HCT116 (cell line): ENCODE measurements around the gene HES5. TPM values are rescaled to one million over a fixed set of nuclear protein-coding genes. Genes with fewer than 3 reads are reported as not detected.

Experiments used
- ATAC-seq: fragments of 200-7000 bp; cut with Tn5 transposase; 2 replicates; pipeline ENCODE4 v1.9.1; 2020; ENCODE audit warnings: mild to moderate bottlenecking, moderate library complexity
- BruUV-seq: library from RNA; stranded (reverse); fragments of 400-500 nt; replicated peaks from 2 replicates; lab custom pipeline; 2021; lab: Mats Ljungman, UMichigan
- CTCF ChIA-PET: fragments of 300-600 bp; sonication (Branson Sonifier 250); formaldehyde crosslinking; loops from one replicate; lab custom pipeline; 2021; ENCODE audit warnings: antibody characterized with exemption; lab: Charles Lee
- POLR2A ChIA-PET: fragments of 300-600, 350-600 bp; sonication (Branson Sonifier 250); formaldehyde crosslinking; loops from one replicate; lab custom pipeline; 2021; ENCODE audit warnings: antibody characterized with exemption; lab: Charles Lee
- RAD21 ChIA-PET, 2 experiments: fragments of 300-600 bp; sonication (Branson Sonifier 250); formaldehyde crosslinking; loops; one replicate each; lab custom pipeline; 2023; ENCODE audit warnings: low total read pairs in 2 of 2; ENCODE audit not compliant: uncharacterized antibody in 2 of 2, unreplicated experiment in 2 of 2, low non-redundant PET in 1 of 2; lab: Charles Lee
- DNase-seq: peaks from one replicate; pipeline ENCODE4 v3.0.0-alpha.2; 2010; ENCODE audit warnings: low read depth, low spot score
- H2AFZ ChIP-seq: fragments of 200-600 bp; shearing (Covaris generic), sonication (generic); 2 replicates; pipeline ENCODE4 v1.6.1; 2017; ENCODE audit warnings: low read depth, mixed run types, mixed read lengths, antibody characterized with exemption, low read length; ENCODE audit not compliant: poor library complexity, severe bottlenecking
- H3K27ac ChIP-seq: 2 replicates; pipeline ENCODE4 v1.5.1; 2012; ENCODE audit warnings: low read depth, low read length
- H3K27me3 ChIP-seq: fragments of 200-600 bp; sonication (generic); 2 replicates; pipeline ENCODE4 v1.6.1; 2016; ENCODE audit warnings: mixed run types, low read length, mixed read lengths; ENCODE audit not compliant: insufficient read depth
- H3K36me3 ChIP-seq, 2 experiments: fragments of 200-500 bp in 1 of 2; fragments of 200-600 bp in 1 of 2; sonication (Bioruptor generic) in 1 of 2; sonication (generic) in 1 of 2; 2 replicates each; pipeline versions ENCODE4 v1.5.1 to v1.6.1; 2014 to 2016; ENCODE audit warnings: low read length in 2 of 2, inconsistent platforms in 1 of 2, mixed read lengths in 1 of 2, mixed run types in 1 of 2; ENCODE audit not compliant: insufficient read depth in 2 of 2, control insufficient read depth in 1 of 2
- H3K4me1 ChIP-seq, 2 experiments: fragments of 200-600 bp in 1 of 2; sonication (generic) in 1 of 2; 2 replicates each; pipeline versions ENCODE4 v1.5.1 to v1.6.1; 2012 to 2017; ENCODE audit warnings: low read length in 2 of 2, inconsistent platforms in 1 of 2, mild to moderate bottlenecking in 1 of 2, mixed read lengths in 1 of 2, mixed run types in 1 of 2, moderate library complexity in 1 of 2; ENCODE audit not compliant: insufficient read depth in 2 of 2, control insufficient read depth in 1 of 2
- H3K4me2 ChIP-seq: fragments of 200-600 bp; sonication (generic); 2 replicates; pipeline ENCODE4 v1.6.1; 2017; ENCODE audit warnings: mixed run types, low read length, mixed read lengths
- H3K4me3 ChIP-seq, 2 experiments: fragments of 200-600 bp in 1 of 2; sonication (generic) in 1 of 2; replicated peaks in 1 of 2; 2 replicates each; pipeline ENCODE4 v1.5.1; 2011 to 2016; ENCODE audit warnings: low read length in 2 of 2, control low read depth in 1 of 2, low read depth in 1 of 2, mild to moderate bottlenecking in 1 of 2, mixed read lengths in 1 of 2, mixed run types in 1 of 2
- H3K79me2 ChIP-seq: fragments of 200-600 bp; sonication (generic); 2 replicates; pipeline ENCODE4 v1.6.1; 2017; ENCODE audit warnings: mild to moderate bottlenecking, mixed run types, low read length, moderate library complexity, mixed read lengths; ENCODE audit not compliant: insufficient read depth
- H3K9ac ChIP-seq: fragments of 200-600 bp; sonication (generic); 2 replicates; pipeline ENCODE4 v1.6.1; 2016; ENCODE audit warnings: low read length, mixed read lengths
- H3K9me2 ChIP-seq: fragments of 200-600 bp; sonication (generic), shearing (Covaris generic); 2 replicates; pipeline ENCODE4 v1.6.1; 2017; ENCODE audit warnings: mixed run types, mild to moderate bottlenecking, moderate library complexity; ENCODE audit not compliant: insufficient read depth
- H3K9me3 ChIP-seq, 2 experiments: fragments of 200-500 bp in 1 of 2; fragments of 200-600 bp in 1 of 2; sonication (Bioruptor generic) in 1 of 2; sonication (generic) in 1 of 2; 2 replicates each; pipeline ENCODE4 v1.6.1; 2014 to 2017; ENCODE audit warnings: low read length in 2 of 2, mixed read lengths in 2 of 2, inconsistent platforms in 1 of 2, low read depth in 1 of 2, mild to moderate bottlenecking in 1 of 2, mixed run types in 1 of 2, moderate library complexity in 1 of 2; ENCODE audit not compliant: control insufficient read depth in 1 of 2, insufficient read depth in 1 of 2
- H4K20me1 ChIP-seq: fragments of 200-600 bp; sonication (generic), shearing (Covaris generic); 2 replicates; pipeline ENCODE4 v1.6.1; 2017; ENCODE audit warnings: mixed run types, mild to moderate bottlenecking, moderate library complexity; ENCODE audit not compliant: insufficient read depth
- ATF3 ChIP-seq: IDR thresholded peaks from 2 replicates; pipeline ENCODE4 v1.6.1; 2012
- CEBPB ChIP-seq: IDR thresholded peaks from 2 replicates; pipeline ENCODE4 v1.6.1; 2012; ENCODE audit warnings: low read depth
- CTCF ChIP-seq, 3 experiments: fragments of 200-600 bp in 1 of 3; sonication (generic) in 1 of 3; IDR thresholded peaks in 2 of 3; conservative IDR thresholded peaks in 1 of 3; 2 replicates each; pipeline ENCODE4 v1.5.1; 2012 to 2017; ENCODE audit warnings: low read depth in 2 of 3, low read length in 2 of 3, antibody characterized with exemption in 1 of 3, borderline replicate concordance in 1 of 3, control low read depth in 1 of 3, mild to moderate bottlenecking in 1 of 3, mixed read lengths in 1 of 3, mixed run types in 1 of 3, moderate library complexity in 1 of 3; ENCODE audit not compliant: insufficient read depth in 1 of 3
- EZH2 ChIP-seq: fragments of 200-600 bp; sonication (generic); IDR thresholded peaks from 2 replicates; pipeline ENCODE4 v1.6.1; 2017; ENCODE audit warnings: antibody characterized with exemption, mixed run types
- EZH2phosphoT487 ChIP-seq: fragments of 200-600 bp; IDR thresholded peaks from 2 replicates; pipeline ENCODE4 v1.6.1; 2018; ENCODE audit warnings: antibody characterized with exemption, borderline replicate concordance
- JUND ChIP-seq: IDR thresholded peaks from 2 replicates; pipeline ENCODE4 v1.6.1; 2012
- POLR2A ChIP-seq: IDR thresholded peaks from 2 replicates; pipeline ENCODE4 v1.7.0; 2011; ENCODE audit warnings: borderline replicate concordance; ENCODE audit not compliant: insufficient read depth, insufficient read length; ENCODE audit errors: extremely low read depth
- SP1 ChIP-seq: IDR thresholded peaks from 2 replicates; pipeline ENCODE4 v1.6.1; 2012; ENCODE audit warnings: low read depth
- YY1 ChIP-seq: IDR thresholded peaks from 2 replicates; pipeline ENCODE4 v1.6.1; 2011; ENCODE audit warnings: low read length, low read depth, moderate library complexity, mild to moderate bottlenecking; ENCODE audit not compliant: insufficient replicate concordance; ENCODE audit errors: extremely low read depth
- ZFX ChIP-seq: fragments of 450-650 bp; IDR thresholded peaks from 2 replicates; pipeline ENCODE4 v1.6.1; 2017
- intact Hi-C: fragments of 100-400 bp; cut with micrococcal nuclease; formaldehyde crosslinking; loops from 2 replicates; pipeline ENCODE4 v1.10.0; 2022
- total RNA-seq: library from RNA; stranded (reverse); gene quantifications from one replicate; pipeline ENCODE4 v1.2.1, GENCODE V29; 2021; ENCODE audit not compliant: unreplicated experiment
- TF ChIP-seq, protein P1 (sequence below): IDR thresholded peaks from 2 replicates; pipeline ENCODE4 v1.6.1; 2012; ENCODE audit warnings: low read depth

HES5 gene
- total RNA-seq, 1 experiment from 2014 or later = not detected

DNA sequence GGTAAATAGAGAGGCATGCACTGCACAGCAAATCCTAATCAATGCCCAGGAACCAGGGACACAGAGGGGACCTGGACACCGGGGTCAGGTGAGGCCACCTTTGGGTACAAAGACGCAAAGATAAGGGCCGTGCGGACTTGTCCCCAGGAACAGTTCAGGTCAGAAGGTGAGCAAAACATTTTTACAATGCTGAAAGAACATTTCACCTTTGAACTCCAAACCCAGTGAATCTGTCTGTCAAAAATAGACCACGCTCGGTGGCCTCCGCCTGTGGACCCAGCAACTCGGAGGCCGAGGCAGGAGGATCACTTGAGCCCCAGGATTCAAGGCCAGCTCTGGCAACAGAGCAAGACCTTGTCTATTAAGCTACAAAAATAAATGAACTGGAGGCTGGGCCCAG lies 41.3 kb upstream of the HES5 start:
- Histone ChIP-seq H3K4me3 (no peak overlapping the region), H3K9me3 (no peaks in the 10 kb centered on the region; a peak in 1 of 4 replicates), H3K27ac (no peak overlapping the region), H3K36me3 (no peaks in the 10 kb centered on the region), H2AFZ (no peak overlapping the region), H3K79me2 (no peaks in the 10 kb centered on the region), H3K9ac (no peak overlapping the region), H3K9me2 (no peaks in the 10 kb centered on the region), H4K20me1 (no peaks in the 10 kb centered on the region), H3K4me1 (no peaks in the 10 kb centered on the region), H3K27me3 (no peaks in the 10 kb centered on the region)
- ChIA-PET CTCF (interaction anchor here (0.9 kb wide), 1 partner anchor 8 kb away, joined by 3 read pairs; no protein-coding TSS in a partner anchor), POLR2A (no interaction called here), RAD21 (no interaction called here)
- intact Hi-C loops = no loop called here
- ATAC-seq = no peak
- no peak for DNase-seq
- TF ChIP-seq JUND (no peak), EZH2phosphoT487 (no peak), POLR2A (no peak), CTCF (IDR thresholded peaks at IDR 0.05 in 2 of 3, conservative IDR thresholded peaks at IDR 0.05 in 1 of 3; ENCODE audit: borderline replicate concordance in 1 of 3, insufficient read depth in 1 of 3, low read depth in 2 of 3, low read length in 2 of 3) (no peak), ZFX (no peak), SP1 (no peak), EZH2 (no peak), CEBPB (no peak), YY1 (no peak), ATF3 (no peak)
- TF ChIP-seq, protein P1, sequence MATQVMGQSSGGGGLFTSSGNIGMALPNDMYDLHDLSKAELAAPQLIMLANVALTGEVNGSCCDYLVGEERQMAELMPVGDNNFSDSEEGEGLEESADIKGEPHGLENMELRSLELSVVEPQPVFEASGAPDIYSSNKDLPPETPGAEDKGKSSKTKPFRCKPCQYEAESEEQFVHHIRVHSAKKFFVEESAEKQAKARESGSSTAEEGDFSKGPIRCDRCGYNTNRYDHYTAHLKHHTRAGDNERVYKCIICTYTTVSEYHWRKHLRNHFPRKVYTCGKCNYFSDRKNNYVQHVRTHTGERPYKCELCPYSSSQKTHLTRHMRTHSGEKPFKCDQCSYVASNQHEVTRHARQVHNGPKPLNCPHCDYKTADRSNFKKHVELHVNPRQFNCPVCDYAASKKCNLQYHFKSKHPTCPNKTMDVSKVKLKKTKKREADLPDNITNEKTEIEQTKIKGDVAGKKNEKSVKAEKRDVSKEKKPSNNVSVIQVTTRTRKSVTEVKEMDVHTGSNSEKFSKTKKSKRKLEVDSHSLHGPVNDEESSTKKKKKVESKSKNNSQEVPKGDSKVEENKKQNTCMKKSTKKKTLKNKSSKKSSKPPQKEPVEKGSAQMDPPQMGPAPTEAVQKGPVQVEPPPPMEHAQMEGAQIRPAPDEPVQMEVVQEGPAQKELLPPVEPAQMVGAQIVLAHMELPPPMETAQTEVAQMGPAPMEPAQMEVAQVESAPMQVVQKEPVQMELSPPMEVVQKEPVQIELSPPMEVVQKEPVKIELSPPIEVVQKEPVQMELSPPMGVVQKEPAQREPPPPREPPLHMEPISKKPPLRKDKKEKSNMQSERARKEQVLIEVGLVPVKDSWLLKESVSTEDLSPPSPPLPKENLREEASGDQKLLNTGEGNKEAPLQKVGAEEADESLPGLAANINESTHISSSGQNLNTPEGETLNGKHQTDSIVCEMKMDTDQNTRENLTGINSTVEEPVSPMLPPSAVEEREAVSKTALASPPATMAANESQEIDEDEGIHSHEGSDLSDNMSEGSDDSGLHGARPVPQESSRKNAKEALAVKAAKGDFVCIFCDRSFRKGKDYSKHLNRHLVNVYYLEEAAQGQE = no peak
- TF ChIP-seq, all 23 proteins: peak for 0
- no peak overlapping the region for H3K4me2 ChIP-seq
- no TSS peak for BruUV-seq
